GM08714 (cell line): ENCODE measurements around the gene ARMC8.

ENCODE experiments used
- H3K4me3 ChIP-seq: fragments of 200-500 bp; sonication (Bioruptor generic); 2 replicates; pipeline ENCODE4 v1.5.1; 2014; ENCODE audit warnings: mild to moderate bottlenecking, low read length, inconsistent platforms
- ZNF274 ChIP-seq: IDR thresholded peaks from 2 replicates; pipeline ENCODE4 v1.6.1; 2012; ENCODE audit warnings: mild to moderate bottlenecking, low read depth, low read length

The ARMC8 gene

DNA sequence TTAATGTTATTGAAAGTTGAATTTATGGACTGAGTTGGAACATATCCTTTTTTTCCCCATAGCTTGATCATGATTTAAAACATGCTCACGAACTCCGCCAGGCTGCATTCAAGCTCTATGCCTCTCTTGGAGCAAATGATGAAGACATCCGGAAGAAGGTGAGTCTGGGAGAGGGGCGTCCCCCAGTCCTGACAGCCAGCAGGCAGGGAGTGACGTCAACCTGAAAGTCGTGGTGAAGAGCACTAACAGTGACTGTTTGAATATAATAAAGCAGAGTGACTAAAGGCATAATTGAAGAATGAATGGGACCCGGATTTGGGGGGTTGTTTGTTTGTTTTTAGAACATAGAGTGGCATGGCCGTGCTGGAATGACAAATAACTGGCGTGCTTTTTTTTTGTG lies 57.9 kb downstream of the ARMC8 start:
- H3K4me3 ChIP-seq, result no peak overlapping the region
- TF ChIP-seq ZNF274, result no peak

DNA sequence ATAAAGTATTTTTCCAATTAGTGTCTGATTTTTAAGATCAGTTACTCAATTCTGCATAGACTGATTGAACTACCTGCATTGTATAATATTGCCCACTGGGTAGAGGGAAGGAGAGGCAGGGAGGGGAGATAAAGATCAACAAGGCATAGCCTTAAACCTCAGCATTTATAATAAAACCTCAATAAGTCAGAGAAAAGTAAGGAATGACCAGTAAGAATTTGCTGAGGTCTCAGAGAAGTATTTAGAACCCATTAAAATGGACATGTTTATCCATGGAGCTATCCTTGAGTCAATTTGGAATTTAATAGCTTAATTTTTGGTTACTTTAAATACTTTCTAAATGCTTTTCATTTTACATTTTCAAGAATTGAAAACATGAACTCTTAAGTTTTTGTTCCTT lies 62.5 kb downstream of the ARMC8 start:
- no peak overlapping the region for H3K4me3 ChIP-seq
- no peak for TF ChIP-seq ZNF274

DNA sequence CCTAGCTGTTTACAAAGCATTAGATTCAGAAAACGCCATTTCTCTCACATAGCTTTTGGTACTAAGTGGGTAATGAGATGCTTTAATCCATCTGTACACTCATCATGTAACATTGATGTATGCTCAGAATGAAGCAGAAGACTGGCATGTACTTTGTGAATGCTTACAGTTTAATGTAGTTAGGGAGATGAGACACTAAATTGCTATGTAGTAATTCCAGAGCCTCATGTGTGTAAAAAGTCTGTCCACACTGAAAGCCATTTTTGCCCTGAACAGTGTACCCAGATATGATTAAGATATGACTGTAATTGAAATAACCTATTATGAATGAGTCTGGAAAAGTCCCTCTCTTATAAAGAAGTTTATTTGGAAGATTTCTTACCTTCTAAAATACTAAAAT lies 66.5 kb downstream of the ARMC8 start:
- H3K4me3 ChIP-seq, result no peak overlapping the region
- no peak for TF ChIP-seq ZNF274

DNA sequence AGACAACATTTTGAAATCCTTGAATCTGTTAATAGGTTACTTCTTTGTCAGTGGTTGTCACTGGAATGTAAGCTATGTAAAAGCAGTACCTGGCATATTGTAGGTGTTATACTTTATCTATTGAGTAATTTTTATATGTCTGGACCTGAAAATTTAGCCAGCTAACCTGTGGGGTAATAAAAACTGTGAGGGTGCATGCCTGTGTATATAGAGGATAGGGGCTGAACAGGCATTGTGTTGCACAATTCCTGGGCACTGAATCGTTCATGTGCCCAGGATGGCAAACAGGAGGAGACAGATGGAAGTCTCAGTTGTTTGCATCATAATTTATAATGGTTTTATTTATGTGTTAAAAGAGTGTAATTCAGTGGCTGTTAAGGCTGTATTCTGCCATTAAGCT lies 67.1 kb downstream of the ARMC8 start:
- no peak overlapping the region for H3K4me3 ChIP-seq
- no peak for TF ChIP-seq ZNF274

DNA sequence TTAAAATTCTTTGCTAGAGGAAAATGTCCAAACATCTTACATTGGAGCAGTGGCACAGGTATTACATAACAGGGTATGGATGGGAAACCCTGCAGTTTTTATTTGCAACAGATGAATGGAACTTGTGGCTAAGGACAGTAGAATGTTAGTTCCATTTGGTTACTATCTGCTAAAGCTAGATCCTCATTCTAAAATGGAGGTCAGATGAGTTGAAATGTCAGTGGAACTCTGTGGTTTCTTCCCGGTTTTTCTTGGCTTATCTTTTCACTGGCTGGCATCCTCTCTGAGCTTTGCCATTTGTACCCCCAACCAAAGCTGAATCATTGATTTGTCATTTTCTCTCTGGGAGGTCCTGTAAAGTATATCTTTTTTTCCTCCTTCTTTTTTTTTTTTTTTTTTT lies 68.9 kb downstream of the ARMC8 start:
- H3K4me3 ChIP-seq, result no peak overlapping the region
- TF ChIP-seq ZNF274, result no peak

DNA sequence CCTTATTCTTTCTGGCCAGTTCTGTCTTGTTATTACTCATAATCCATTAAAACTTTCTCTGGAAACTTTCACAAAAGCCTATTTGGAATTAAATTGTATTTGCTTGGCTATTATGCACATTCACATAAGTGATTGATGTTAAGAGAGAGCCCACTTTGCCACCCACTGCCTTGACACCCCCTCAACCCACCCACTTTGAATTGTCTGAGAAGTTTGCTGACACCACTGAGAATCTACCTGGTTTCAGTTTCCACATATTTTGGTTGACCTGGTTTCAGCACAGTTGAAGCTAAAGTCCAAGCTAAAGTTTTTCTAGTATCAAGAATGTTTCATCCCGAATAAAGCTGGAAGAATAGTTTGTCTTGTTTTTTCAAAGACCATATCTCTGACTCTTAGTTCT lies 70.9 kb downstream of the ARMC8 start:
- TF ChIP-seq ZNF274, result no peak
- no peak overlapping the region for H3K4me3 ChIP-seq

DNA sequence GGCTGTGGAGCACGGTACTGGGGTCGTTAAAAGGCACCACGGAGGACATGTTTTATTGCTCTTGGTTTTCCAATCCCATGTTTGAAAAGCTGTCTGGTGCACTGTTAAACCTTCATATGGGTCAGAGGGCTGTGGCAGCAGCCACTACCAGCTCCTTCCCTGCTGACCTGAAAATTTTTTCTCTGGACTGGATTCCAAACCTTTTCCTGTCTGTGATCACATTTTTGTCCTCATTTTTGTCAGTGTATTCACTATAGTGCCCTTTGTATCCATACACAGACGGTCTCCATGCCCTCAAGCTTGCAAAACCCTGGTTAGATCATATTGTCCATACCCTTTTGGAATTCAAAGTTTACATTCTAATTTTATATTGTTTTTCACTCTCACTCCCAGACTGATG lies 72.0 kb downstream of the ARMC8 start:
- H3K4me3 ChIP-seq, result no peak overlapping the region
- no peak for TF ChIP-seq ZNF274

DNA sequence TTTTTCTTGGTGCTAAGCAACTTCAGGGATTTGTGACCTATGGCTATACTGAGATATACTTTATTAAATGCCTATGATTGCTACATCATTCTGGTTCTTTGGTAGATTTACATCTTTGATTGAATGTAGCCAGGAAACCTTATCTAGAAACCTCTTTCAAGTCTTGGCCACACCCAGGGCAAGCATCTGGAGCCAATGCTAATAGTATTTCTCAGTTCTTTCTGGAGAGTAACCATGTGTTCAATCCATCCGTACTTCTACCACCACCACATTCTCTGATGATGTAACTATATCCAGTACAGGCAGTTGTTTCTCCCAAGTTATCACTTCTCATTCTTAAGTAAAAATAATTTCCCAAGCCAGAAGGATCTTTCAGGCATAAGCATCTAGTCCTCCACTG lies 73.5 kb downstream of the ARMC8 start:
- H3K4me3 ChIP-seq, result no peak overlapping the region
- no peak for TF ChIP-seq ZNF274

DNA sequence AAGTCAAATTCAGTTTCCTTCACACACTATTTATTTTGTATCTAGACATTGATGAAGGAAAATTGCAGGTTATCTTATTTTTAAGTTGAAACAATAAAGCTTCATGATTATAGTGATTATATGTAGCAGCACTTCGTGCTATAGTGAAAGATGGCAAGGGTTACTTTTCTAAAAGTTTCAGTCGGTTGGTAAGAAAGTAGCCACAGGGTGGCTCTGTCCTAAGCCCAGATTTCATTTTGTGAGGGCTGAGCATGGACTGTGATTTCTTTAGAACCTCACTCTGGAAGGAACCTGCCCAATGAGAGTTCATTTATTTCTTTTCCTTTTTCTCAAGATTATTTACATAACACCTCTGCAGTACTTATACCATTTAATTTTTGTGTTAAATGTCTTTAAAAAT lies 76.0 kb downstream of the ARMC8 start:
- no peak for TF ChIP-seq ZNF274
- no peak overlapping the region for H3K4me3 ChIP-seq

DNA sequence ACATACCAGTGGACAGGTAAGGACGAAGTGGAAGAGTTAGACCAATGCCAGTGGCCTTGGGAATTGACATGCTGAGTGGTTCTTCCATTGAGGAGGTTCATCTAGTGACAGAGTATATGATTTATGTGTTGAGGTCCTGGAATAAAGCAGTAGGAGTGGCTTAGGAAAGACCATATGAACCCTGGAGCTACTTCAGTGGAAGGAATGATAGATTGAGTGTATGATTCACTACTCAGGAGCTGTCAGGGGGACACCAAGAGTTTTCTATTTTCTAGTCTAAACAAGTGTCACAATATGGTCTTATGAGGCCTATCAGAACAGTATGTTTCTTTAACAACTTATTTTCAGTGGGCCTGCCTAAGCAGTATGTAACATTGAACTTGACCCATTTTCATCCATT lies 78.6 kb downstream of the ARMC8 start:
- no peak for TF ChIP-seq ZNF274
- no peak overlapping the region for H3K4me3 ChIP-seq

DNA sequence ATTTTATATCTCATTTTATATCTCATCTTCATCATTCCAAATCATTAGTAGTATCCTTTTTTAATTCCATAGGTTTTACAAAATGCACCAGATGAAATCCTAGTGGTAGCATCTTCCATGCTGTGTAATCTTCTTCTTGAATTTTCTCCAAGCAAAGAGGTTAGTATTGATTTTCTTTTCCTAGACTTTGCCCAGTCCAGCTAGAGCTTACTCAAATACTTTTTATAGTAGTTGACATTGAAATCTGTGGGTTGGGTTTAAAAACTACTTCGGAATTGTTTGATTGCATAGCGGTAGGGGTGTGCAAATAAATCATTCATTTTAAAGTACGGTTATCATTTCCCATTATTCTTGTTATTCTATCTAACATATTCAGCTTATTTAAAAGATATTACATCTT lies 80.0 kb downstream of the ARMC8 start:
- TF ChIP-seq ZNF274, result no peak
- no peak overlapping the region for H3K4me3 ChIP-seq

DNA sequence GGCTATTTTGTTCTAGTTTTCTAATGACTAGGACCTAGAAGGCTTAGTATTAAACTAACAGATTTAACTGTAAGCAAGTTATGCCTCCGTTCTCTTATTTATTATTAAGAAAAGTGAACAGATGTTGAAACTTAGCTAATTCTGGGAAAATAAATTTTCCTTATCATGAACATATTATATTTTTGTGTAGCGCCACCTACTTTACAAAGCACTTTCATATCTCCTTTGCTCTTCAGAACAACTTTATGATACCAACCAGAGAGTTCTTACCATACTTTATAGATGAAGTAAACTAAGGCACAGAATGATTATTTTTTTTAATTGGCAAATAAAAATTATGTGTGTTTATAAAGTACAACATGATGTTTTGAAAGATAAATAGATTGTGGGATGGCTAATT lies 83.1 kb downstream of the ARMC8 start:
- TF ChIP-seq ZNF274, result no peak
- no peak overlapping the region for H3K4me3 ChIP-seq

DNA sequence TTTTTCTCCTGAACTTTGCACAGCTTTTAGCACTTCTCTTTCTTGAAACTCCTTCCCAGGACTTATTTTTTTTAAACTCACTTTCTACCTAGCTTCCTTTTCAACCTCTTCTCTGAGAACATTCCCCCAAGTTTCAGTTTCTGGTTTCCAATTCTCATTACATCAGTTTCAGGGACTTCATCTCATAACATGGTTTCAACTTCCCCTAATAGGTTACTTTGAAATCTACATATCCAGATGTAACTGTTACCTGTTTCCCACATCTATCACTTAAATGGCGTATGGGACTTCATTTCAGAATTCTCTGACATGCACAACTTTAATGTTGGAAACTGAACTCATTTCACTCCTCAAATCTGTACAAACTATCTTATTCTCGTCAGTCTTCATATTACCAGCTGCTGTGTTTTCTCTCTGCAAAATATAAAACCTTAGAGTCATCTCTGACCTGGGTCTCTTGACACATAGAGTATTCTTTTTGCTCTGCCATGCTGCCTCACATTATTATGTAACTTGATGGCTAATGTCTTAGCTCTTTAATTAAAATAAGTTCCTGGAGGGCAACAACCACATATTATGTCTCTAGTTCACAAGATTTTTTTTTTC lies 84.2 kb downstream of the ARMC8 start:
- no peak for TF ChIP-seq ZNF274

DNA sequence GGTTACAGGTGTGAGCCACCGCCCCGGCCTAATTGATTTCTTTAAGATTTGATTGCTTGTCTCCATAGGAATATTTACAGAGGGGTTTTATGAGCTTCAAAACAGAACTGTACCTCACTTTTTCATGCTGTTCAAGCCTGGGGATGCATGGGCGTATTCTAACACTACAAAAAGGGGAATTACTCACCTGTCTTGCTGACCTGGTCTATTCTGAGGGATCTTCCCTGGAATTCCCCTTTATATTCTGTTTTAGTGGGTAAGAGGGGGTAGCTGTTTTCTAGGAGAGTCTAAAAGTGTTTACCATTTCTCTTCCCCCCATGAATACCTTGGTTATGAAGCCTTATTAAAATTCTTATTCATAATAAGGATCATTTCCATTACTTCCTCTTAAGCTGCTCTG lies 94.5 kb downstream of the ARMC8 start:
- H3K4me3 ChIP-seq, result no peak overlapping the region
- TF ChIP-seq ZNF274, result no peak

More for the DNA sequence above, 84.2 kb downstream of the ARMC8 start:
- H3K4me3 ChIP-seq, result no peak overlapping the region

DNA sequence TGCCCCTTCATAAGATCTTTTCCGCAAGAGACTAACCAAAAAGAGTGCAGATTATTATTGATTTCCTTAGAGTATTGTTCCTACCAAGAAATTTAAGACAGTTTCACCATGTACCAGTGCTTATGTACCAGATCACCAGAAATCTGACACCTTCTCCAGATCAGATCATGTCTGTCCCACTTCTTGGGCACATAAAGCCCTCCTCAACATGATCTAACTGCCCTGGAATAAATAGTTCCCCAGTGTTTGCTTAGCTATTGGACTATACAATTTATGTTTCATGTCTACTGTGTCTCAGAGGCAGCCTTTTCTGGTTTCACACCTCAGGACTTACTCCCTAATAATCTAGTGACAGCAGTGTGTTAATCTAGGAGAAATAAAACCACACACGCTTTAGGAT lies 95.7 kb downstream of the ARMC8 start:
- no peak for TF ChIP-seq ZNF274
- H3K4me3 ChIP-seq, result no peak overlapping the region

DNA sequence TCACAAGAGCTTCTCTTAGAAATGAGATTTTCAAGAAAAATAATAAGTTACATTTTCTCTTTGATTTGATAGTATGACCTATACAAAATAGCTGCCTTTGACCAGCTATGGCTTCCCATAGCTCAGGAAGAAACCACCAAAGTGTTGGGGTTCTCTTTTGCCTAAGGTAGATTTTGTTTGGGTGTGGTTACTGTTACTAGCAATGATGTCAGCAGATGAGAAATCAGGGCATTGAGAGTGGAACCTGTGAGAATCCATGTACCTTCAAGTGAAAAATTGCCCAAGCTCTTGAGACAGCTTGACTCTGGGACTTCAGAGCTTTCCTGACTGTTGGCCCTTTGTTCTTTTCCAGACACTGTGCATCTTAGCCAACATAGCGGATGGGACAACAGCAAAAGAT lies 97.0 kb downstream of the ARMC8 start:
- TF ChIP-seq ZNF274, result no peak
- no peak overlapping the region for H3K4me3 ChIP-seq

DNA sequence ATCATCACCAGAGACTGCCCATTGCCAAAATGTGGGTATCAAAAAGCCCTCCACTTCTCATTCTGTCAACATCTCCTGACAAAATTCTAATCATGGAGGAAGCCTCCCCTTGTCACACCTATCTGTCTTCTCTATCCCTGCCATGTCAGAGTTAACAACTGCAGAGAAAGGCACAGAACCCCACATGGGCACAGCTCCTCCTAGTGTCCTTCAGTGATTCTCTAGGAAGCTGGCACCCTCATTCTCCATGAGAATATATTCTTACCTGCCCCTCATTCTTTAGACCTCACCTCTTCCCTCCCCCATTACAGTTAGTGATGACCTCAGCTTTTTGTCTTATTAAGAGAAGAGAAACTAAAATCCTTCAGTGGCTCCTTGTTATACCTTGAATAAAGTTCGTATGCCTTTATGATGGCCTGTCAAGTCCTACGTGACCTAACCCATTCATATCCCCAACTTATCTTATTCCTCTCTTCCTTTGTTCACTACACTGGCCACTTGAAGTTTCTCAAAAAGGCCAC lies 97.9 kb downstream of the ARMC8 start:
- no peak overlapping the region for H3K4me3 ChIP-seq
- no peak for TF ChIP-seq ZNF274
